Gastroesophageal sphincter (tissue), 4 donors: ENCODE data around the gene PSME3. TPM values are rescaled to one million over a fixed set of nuclear protein-coding genes. Genes with fewer than 3 reads are reported as not detected.
"Not testable (repeated sequence)": the region's sequence is repeated elsewhere in the genome, so short reads cannot be mapped to it uniquely, and the experiment has no call there.

ENCODE experiments used
- ATAC-seq: fragments of 150-250 bp; one replicate; pipeline ENCODE4 v1.9.1; 2016; ENCODE audit warnings: mild to moderate bottlenecking, moderate library complexity
- H3K27ac ChIP-seq, 4 donors: fragments of 200-600 bp; sonication (generic) in 3 of 4; 1 replicate in 3 of 4; 2 replicates in 1 of 4; pipeline ENCODE4 v1.5.1; 2016 to 2019
- H3K27me3 ChIP-seq: fragments of 200-600 bp; sonication (generic); one replicate; pipeline ENCODE4 v1.5.1; 2019
- H3K36me3 ChIP-seq, 2 donors: fragments of 200-600 bp; sonication (generic); one replicate each; pipeline ENCODE4 v1.5.1; 2019; ENCODE audit warnings: control low read depth in 1 of 2
- H3K4me1 ChIP-seq, 3 donors: fragments of 200-600 bp; sonication (generic); 1 replicate in 2 of 3; 2 replicates in 1 of 3; pipeline ENCODE4 v1.5.1; 2016 to 2019; ENCODE audit warnings: control low read depth in 2 of 3
- H3K4me3 ChIP-seq, 2 donors: fragments of 200-600 bp; sonication (generic); one replicate each; pipeline ENCODE4 v1.5.1; 2019; ENCODE audit warnings: mild to moderate bottlenecking in 1 of 2, moderate library complexity in 1 of 2
- H3K9me3 ChIP-seq, 3 donors: fragments of 200-600 bp; sonication (generic); one replicate each; pipeline ENCODE4 v1.5.1; 2017 to 2019; ENCODE audit warnings: control low read depth in 2 of 3
- EP300 ChIP-seq: sonication (generic); formaldehyde crosslinking; IDR thresholded peaks from one replicate; pipeline ENCODE4 v1.6.1; 2017; ENCODE audit warnings: antibody characterized with exemption, mild to moderate bottlenecking
- POLR2A ChIP-seq, 2 donors: fragments of 450-650 bp; IDR thresholded peaks; one replicate each; pipeline ENCODE4 v1.6.1; 2017; ENCODE audit warnings: antibody characterized with exemption in 2 of 2, mild to moderate bottlenecking in 2 of 2, moderate library complexity in 1 of 2
- POLR2AphosphoS5 ChIP-seq: sonication (generic); formaldehyde crosslinking; IDR thresholded peaks from one replicate; pipeline ENCODE4 v1.6.1; 2017; ENCODE audit warnings: antibody characterized with exemption
- WGBS, 2 donors: methylation state at CpG; one replicate each; pipeline ENCODE4 v1.1.5; 2018; ENCODE audit warnings: low coverage in 1 of 2; 5-methylcytosine and 5-hydroxymethylcytosine counted together
- total RNA-seq, 4 donors: library from RNA; depleted of rRNA; stranded (reverse); fragments of >200 nt; gene quantifications; one replicate each; pipeline ENCODE4 v1.1.0, GENCODE V29; 2016
- TF ChIP-seq, protein P1 (sequence below), 4 experiments: fragments of 200-600 bp in 2 of 4; fragments of 450-650 bp in 2 of 4; sonication (generic) in 1 of 4; IDR thresholded peaks; one replicate each; pipeline ENCODE4 v1.5.1; 2017 to 2019; ENCODE audit warnings: antibody characterized with exemption in 4 of 4, mild to moderate bottlenecking in 2 of 4, moderate library complexity in 2 of 4

Gene PSME3
- total RNA-seq, 4 donors from 2014 or later: 60.7 to 109 (median 82.0) TPM

DNA sequence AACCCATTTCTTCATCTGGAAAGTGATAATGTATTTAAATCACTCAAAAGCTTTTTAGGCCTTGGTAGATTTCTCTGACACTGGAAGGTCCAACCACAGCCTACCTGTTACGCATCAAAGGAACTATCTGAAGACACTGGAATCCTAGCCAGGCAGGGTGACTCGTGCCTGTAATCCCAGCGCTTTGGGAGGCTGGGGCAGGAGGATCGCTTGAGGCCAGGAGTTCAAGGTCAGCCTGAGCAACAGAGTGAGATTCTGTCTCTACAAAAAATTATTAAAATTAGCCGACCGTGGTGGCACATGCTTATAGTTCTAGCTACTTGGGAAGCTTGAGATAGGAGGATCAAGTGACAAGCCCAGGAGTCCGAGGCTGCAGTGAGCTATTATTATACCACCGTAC, 49.0 kb downstream of the PSME3 start:
- H3K4me1 ChIP-seq: no peaks in the 10 kb centered on the region
- H3K27ac ChIP-seq: no peak overlapping the region
- no peak for ATAC-seq
- H3K4me3 ChIP-seq: no peak overlapping the region
- 93 to 100% methylated on average over 1 to 3 of the region's 8 CpGs for WGBS, 2 donors
- TF ChIP-seq, protein P1, sequence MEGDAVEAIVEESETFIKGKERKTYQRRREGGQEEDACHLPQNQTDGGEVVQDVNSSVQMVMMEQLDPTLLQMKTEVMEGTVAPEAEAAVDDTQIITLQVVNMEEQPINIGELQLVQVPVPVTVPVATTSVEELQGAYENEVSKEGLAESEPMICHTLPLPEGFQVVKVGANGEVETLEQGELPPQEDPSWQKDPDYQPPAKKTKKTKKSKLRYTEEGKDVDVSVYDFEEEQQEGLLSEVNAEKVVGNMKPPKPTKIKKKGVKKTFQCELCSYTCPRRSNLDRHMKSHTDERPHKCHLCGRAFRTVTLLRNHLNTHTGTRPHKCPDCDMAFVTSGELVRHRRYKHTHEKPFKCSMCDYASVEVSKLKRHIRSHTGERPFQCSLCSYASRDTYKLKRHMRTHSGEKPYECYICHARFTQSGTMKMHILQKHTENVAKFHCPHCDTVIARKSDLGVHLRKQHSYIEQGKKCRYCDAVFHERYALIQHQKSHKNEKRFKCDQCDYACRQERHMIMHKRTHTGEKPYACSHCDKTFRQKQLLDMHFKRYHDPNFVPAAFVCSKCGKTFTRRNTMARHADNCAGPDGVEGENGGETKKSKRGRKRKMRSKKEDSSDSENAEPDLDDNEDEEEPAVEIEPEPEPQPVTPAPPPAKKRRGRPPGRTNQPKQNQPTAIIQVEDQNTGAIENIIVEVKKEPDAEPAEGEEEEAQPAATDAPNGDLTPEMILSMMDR (IDR thresholded peaks at IDR 0.05): no peak
- TF ChIP-seq POLR2A (IDR thresholded peaks at IDR 0.05): no peak
- H3K27me3 ChIP-seq: no peaks in the 10 kb centered on the region
- H3K36me3 ChIP-seq: peaks cover 0 to 4% of the 10 kb centered on the region in 2 donors
- H3K9me3 ChIP-seq: no peaks in the 10 kb centered on the region

DNA sequence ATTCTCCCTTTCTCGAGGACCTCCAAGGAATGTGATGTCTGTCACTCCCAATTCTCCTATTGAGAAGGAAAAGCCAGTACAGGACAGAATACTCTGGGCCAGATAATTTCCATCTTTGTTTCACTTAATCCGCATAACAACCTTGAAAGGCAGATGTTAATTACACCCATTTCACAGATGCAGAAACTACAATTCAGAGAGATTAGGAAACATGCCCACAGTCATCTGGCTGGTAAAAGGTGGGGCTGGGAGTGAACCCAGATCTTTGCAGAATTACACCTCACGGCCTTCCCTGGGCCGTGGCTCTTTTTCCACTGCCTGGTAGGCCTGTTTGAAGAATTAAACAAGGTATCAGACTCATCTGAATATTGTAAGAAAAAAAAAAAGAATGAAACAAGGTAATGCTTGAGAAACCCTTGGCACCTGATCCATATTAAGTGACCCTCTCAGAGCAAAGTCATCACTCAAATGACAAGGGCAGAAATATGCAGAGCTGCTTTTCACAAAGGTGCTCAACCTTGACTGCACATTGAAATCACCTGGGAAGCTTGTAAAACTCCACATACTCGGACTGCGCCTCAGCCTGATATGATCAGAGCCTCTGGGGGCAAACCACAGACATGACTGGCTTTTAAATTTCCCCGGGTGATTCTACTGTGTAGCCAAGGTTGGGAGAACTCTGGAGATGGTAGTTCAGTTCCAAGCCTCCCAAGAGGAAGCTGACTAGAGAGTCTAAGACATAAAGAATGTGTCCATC, 50.8 kb downstream of the PSME3 start:
- WGBS, 2 donors: 84 to 100% methylated on average over 2 to 6 of the region's 7 CpGs
- H3K27ac ChIP-seq: no peak overlapping the region
- no peaks in the 10 kb centered on the region for H3K36me3 ChIP-seq
- no peak for ATAC-seq
- TF ChIP-seq POLR2AphosphoS5 (no peak), EP300 (no peak), POLR2A (IDR thresholded peaks at IDR 0.05) (no peak)
- TF ChIP-seq, protein P1 (IDR thresholded peaks at IDR 0.05): no peak
- no peaks in the 10 kb centered on the region for H3K9me3 ChIP-seq
- no peak overlapping the region for H3K4me3 ChIP-seq
- H3K27me3 ChIP-seq: no peaks in the 10 kb centered on the region
- H3K4me1 ChIP-seq: no peaks in the 10 kb centered on the region

DNA sequence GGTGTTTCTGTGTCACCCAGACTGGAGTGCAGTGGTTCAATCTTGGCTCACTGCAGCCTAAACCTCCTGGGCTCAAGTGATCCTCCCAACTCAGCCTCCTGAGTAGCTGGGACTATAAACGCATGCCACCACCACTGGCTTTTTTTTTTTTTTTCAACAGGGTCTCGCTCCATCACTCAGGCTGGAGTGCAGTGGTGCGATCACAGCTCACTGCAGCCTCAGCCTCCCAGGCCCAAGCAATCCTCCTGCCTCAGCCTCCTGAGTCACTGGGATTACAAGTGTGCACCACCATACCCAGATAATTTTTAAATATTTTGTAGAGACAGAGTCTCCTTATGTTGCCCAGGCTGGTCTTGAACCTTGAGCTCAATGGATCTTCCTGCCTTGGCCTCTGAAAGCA, 52.6 kb downstream of the PSME3 start:
- WGBS, 2 donors: 93 to 94% methylated on average over 3 of the region's 3 CpGs
- not testable (repeated sequence) for H3K4me3 ChIP-seq, ATAC-seq, H3K27me3 ChIP-seq, H3K4me1 ChIP-seq, H3K9me3 ChIP-seq, H3K36me3 ChIP-seq, H3K27ac ChIP-seq

DNA sequence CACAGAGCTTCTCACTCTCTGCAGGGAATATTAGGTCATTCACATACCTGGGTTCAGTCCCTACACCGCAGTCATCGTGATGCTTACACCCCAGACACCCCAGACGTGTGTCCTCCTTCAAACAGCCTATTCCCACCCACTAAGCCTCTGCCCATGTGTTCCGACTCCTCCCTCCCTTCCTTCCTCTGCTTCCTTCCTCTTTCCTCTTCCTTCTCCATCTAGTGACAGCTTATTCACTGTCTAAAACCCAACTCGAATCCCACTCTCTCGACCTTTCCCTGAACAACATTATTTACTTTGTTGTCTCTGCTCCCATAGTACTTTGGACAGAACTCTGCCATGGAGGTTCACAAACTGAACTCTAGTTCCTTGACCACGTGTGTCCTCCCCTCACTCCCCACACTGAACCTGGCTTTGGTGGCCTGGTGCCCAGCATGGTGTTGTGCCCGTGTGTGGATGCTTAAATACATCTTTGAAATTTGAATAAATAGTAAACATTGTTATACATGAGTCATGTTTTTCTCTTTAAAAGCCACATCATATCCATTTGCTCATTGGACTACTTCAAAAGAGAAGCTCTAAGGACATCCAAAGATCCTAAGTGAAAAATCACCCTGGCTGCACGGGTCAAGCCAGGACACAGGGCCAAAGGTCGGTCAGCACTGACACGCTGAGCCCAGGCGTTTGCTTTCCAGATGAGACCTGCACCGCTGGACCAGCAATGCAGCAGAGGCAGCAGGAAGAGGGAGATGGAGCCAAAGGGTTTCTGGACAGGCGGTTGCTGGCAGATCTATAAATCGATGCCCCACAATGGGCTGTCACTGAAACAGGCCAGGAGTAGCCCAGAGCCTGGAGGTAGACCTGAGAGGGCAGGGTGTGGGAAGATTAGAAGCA, 53.3 kb downstream of the PSME3 start:
- no peak for ATAC-seq
- no peaks in the 10 kb centered on the region for H3K36me3 ChIP-seq
- H3K9me3 ChIP-seq: no peaks in the 10 kb centered on the region
- no peak for TF ChIP-seq POLR2A (IDR thresholded peaks at IDR 0.05)
- TF ChIP-seq, protein P1 (IDR thresholded peaks at IDR 0.05): no peak
- no peak for TF ChIP-seq POLR2AphosphoS5
- no peak for TF ChIP-seq EP300
- no peaks in the 10 kb centered on the region for H3K27me3 ChIP-seq
- H3K27ac ChIP-seq: no peak overlapping the region
- WGBS, 2 donors: 45 to 57% methylated on average over 7 to 10 of the region's 15 CpGs
- no peak overlapping the region for H3K4me3 ChIP-seq
- peaks cover 0 to 9% (median 6%) of the 10 kb centered on the region in 3 donors for H3K4me1 ChIP-seq

DNA sequence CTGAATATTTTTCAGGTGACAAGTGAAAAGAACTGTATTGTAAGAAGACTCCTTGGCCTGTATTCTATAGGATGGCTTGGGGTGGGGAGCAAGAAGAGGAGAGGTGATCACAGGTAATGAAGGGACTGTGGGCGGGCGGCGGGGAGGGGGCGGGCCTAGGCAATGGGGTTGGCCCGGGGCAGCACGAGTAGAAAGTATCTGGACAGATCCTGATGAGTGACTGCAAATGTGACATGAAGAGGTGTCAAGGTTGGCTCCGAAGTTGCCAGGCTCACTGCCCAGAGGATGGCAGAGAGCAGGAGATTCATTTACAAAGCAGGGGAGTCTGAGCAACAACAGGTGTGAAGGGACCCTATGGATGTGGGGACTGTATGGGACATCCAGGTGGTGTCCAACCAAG, 56.6 kb downstream of the PSME3 start:
- no peak for ATAC-seq
- TF ChIP-seq, protein P1 (IDR thresholded peaks at IDR 0.05): no peak
- no peak for TF ChIP-seq POLR2AphosphoS5
- no peak for TF ChIP-seq EP300
- no peak for TF ChIP-seq POLR2A (IDR thresholded peaks at IDR 0.05)
- no peaks in the 10 kb centered on the region for H3K36me3 ChIP-seq

More for the DNA sequence above, 56.6 kb downstream of the PSME3 start:
- 20 to 100% methylated on average over 1 of the region's 7 CpGs for WGBS, 2 donors
- Histone ChIP-seq H3K27me3 (no peaks in the 10 kb centered on the region), H3K9me3 (no peaks in the 10 kb centered on the region), H3K27ac (no peak overlapping the region), H3K4me1 (peaks cover 0 to 42% (median 23%) of the 10 kb centered on the region in 3 donors), H3K4me3 (no peak overlapping the region)
